Hepatocyte (in vitro differentiated cells): ENCODE data around the gene SNRNP200. TPM values are rescaled to one million over a fixed set of nuclear protein-coding genes. Genes with fewer than 3 reads are reported as not detected.

Experiments used
- DNase-seq: peaks from one replicate; pipeline ENCODE4 v3.0.0-alpha.2; 2016; ENCODE audit warnings: low spot score
- H2AFZ ChIP-seq: fragments of 200-600 bp; sonication (generic); 2 replicates; pipeline ENCODE4 v1.6.0; 2016; ENCODE audit warnings: antibody characterized with exemption, mild to moderate bottlenecking
- H3K27ac ChIP-seq: fragments of 200-600 bp; sonication (generic); 2 replicates; pipeline ENCODE4 v1.5.1; 2016; ENCODE audit warnings: mild to moderate bottlenecking
- H3K27me3 ChIP-seq: fragments of 200-600 bp; sonication (generic); 2 replicates; pipeline ENCODE4 v1.6.1; 2016
- H3K36me3 ChIP-seq: fragments of 200-600 bp; sonication (generic); replicated peaks from 2 replicates; pipeline ENCODE4 v1.5.1; 2016; ENCODE audit warnings: low read depth; ENCODE audit not compliant: insufficient read depth
- H3K4me1 ChIP-seq: fragments of 200-600 bp; sonication (generic); 2 replicates; pipeline ENCODE4 v1.5.1; 2016; ENCODE audit warnings: mild to moderate bottlenecking, moderate library complexity; ENCODE audit not compliant: insufficient read depth
- H3K4me2 ChIP-seq: fragments of 200-600 bp; sonication (generic); 2 replicates; pipeline ENCODE4 v1.6.0; 2016
- H3K4me3 ChIP-seq: fragments of 200-600 bp; sonication (generic); 2 replicates; pipeline ENCODE4 v1.5.1; 2016; ENCODE audit warnings: mild to moderate bottlenecking
- H3K79me2 ChIP-seq: fragments of 200-600 bp; sonication (generic); 2 replicates; pipeline ENCODE4 v1.6.0; 2017; ENCODE audit warnings: mild to moderate bottlenecking
- H3K9me2 ChIP-seq: fragments of 200-600 bp; sonication (generic); replicated peaks from 2 replicates; pipeline ENCODE4 v1.6.0; 2017; ENCODE audit warnings: mild to moderate bottlenecking; ENCODE audit not compliant: insufficient read depth
- H3K9me3 ChIP-seq: fragments of 200-600 bp; sonication (generic); 2 replicates; pipeline ENCODE4 v1.5.1; 2016; ENCODE audit warnings: low read depth, mild to moderate bottlenecking
- H4K20me1 ChIP-seq: fragments of 200-600 bp; sonication (generic); 2 replicates; pipeline ENCODE4 v1.6.0; 2016; ENCODE audit warnings: mild to moderate bottlenecking; ENCODE audit not compliant: insufficient read depth, poor library complexity, severe bottlenecking
- CTCF ChIP-seq: fragments of 200-600 bp; sonication (generic); IDR thresholded peaks from 2 replicates; pipeline ENCODE4 v1.5.1; 2016; ENCODE audit warnings: antibody characterized with exemption, mild to moderate bottlenecking; ENCODE audit not compliant: poor library complexity
- EZH2 ChIP-seq: fragments of 200-600 bp; sonication (generic); IDR thresholded peaks from 2 replicates; pipeline ENCODE4 v1.6.1; 2016; ENCODE audit warnings: antibody characterized with exemption, mild to moderate bottlenecking, borderline replicate concordance
- EZH2phosphoT487 ChIP-seq: fragments of 200-600 bp; sonication (generic); IDR thresholded peaks from one replicate; pipeline ENCODE4 v1.6.1; 2018; ENCODE audit warnings: antibody characterized with exemption, mild to moderate bottlenecking, low read depth, moderate library complexity; ENCODE audit not compliant: unreplicated experiment, severe bottlenecking
- WGBS: methylation state at CpG from one replicate; pipeline ENCODE4 v1.1.6; 2016; ENCODE audit warnings: low lambda C conversion rate; ENCODE audit errors: missing lambda C conversion rate; 5-methylcytosine and 5-hydroxymethylcytosine counted together
- polyA plus RNA-seq: library from polyadenylated mRNA; unstranded; fragments of >200 nt; fragmentation: Nextera tagmentation; extraction: Ambion mirVana; gene quantifications from 2 replicates; pipeline ENCODE4 v1.2.1, GENCODE V29; 2016
- total RNA-seq: library from RNA; depleted of rRNA; stranded (reverse); fragments of >200 nt; gene quantifications from 2 replicates; pipeline ENCODE4 v1.2.3, GENCODE V29; 2014

The SNRNP200 gene
- total and polyA plus RNA-seq, 2 experiments from 2014 or later: 59.8 to 60.9 TPM

GRCh38 chr2:96274355-96275056 lies 30.8 kb downstream of the SNRNP200 start:
- H3K9me2 ChIP-seq: no peaks in the 10 kb centered on the region
- H3K4me3 ChIP-seq: no peak overlapping the region
- DNase-seq: no peak
- no peak overlapping the region for H3K4me2 ChIP-seq
- H3K79me2 ChIP-seq: no peaks in the 10 kb centered on the region
- no peaks in the 10 kb centered on the region for H3K9me3 ChIP-seq
- TF ChIP-seq CTCF (no peak), EZH2phosphoT487 (no peak), EZH2 (no peak)
- no peaks in the 10 kb centered on the region for H4K20me1 ChIP-seq
- H3K4me1 ChIP-seq: no peaks in the 10 kb centered on the region
- H2AFZ ChIP-seq: no peak overlapping the region
- 92% methylated on average over 7 of the region's 7 CpGs for whole genome bisulfite sequencing
- peaks cover 3% of the 10 kb centered on the region for H3K36me3 ChIP-seq
- H3K27ac ChIP-seq: no peak overlapping the region
- no peaks in the 10 kb centered on the region for H3K27me3 ChIP-seq

- no peaks in the 10 kb centered on the region for H3K9me3 ChIP-seq
Measured at GRCh38 chr2:96273763-96274162, 31.6 kb downstream of the SNRNP200 start.

GRCh38 chr2:96271995-96272394 lies 33.4 kb downstream of the SNRNP200 start:
- peaks cover 2% of the 10 kb centered on the region for H4K20me1 ChIP-seq
- no peak overlapping the region for H3K4me3 ChIP-seq
- no peak for DNase-seq
- WGBS: 95% methylated on average over 3 of the region's 3 CpGs
- TF ChIP-seq EZH2phosphoT487 (no peak), CTCF (no peak), EZH2 (no peak)
- H3K9me3 ChIP-seq: no peaks in the 10 kb centered on the region
- H3K4me2 ChIP-seq: no peak overlapping the region
- H3K27me3 ChIP-seq: no peaks in the 10 kb centered on the region
- H3K9me2 ChIP-seq: no peaks in the 10 kb centered on the region
- H3K4me1 ChIP-seq: peaks cover 5% of the 10 kb centered on the region
- H3K79me2 ChIP-seq: peaks cover 17% of the 10 kb centered on the region
- no peak overlapping the region for H3K27ac ChIP-seq
- no peak overlapping the region for H2AFZ ChIP-seq
- peaks cover 3% of the 10 kb centered on the region for H3K36me3 ChIP-seq

More at GRCh38 chr2:96273763-96274162, 31.6 kb downstream of the SNRNP200 start:
- Histone ChIP-seq H3K36me3 (peaks cover 3% of the 10 kb centered on the region), H3K4me2 (no peak overlapping the region), H3K79me2 (no peaks in the 10 kb centered on the region), H4K20me1 (no peaks in the 10 kb centered on the region), H3K4me1 (no peaks in the 10 kb centered on the region), H3K27ac (no peak overlapping the region), H2AFZ (no peak overlapping the region), H3K4me3 (no peak overlapping the region), H3K9me2 (no peaks in the 10 kb centered on the region), H3K27me3 (no peaks in the 10 kb centered on the region)
- WGBS: 67% methylated on average over 3 of the region's 3 CpGs
- DNase-seq: no peak
- TF ChIP-seq CTCF (no peak), EZH2phosphoT487 (no peak), EZH2 (no peak)
